Astrocyte (in vitro differentiated cells and primary cell): ENCODE data around the gene PYROXD2. TPM values are rescaled to one million over a fixed set of nuclear protein-coding genes. Genes with fewer than 3 reads are reported as not detected.

Experiments used
- DNase-seq: peaks from one replicate; pipeline ENCODE4 v3.0.0-alpha.2; 2010; ENCODE audit warnings: low read depth
- FAIRE-seq: peaks from 2 replicates; lab custom pipeline; 2011; peaks lifted over from hg19 to GRCh38; lab: Jason Lieb, UNC
- H2AFZ ChIP-seq: 2 replicates; pipeline ENCODE4 v1.6.0; 2012; ENCODE audit warnings: low read depth, low read length, inconsistent platforms
- H3K27ac ChIP-seq: 2 replicates; pipeline ENCODE4 v1.5.1; 2011; ENCODE audit warnings: low read depth, low read length, inconsistent platforms
- H3K27me3 ChIP-seq: 2 replicates; pipeline ENCODE4 v1.6.0; 2011; ENCODE audit warnings: low read length, inconsistent platforms; ENCODE audit not compliant: insufficient read depth
- H3K36me3 ChIP-seq: 2 replicates; pipeline ENCODE4 v1.5.1; 2011; ENCODE audit warnings: low read length, inconsistent platforms; ENCODE audit not compliant: insufficient read depth
- H3K4me1 ChIP-seq: 2 replicates; pipeline ENCODE4 v1.5.1; 2011; ENCODE audit warnings: low read length, inconsistent platforms; ENCODE audit not compliant: insufficient read depth
- H3K4me2 ChIP-seq: 2 replicates; pipeline ENCODE4 v1.6.0; 2012; ENCODE audit warnings: low read length, inconsistent platforms
- H3K4me3 ChIP-seq: 2 replicates; pipeline ENCODE4 v1.5.1; 2011; ENCODE audit warnings: low read depth, mild to moderate bottlenecking, low read length, inconsistent platforms; ENCODE audit not compliant: insufficient read depth
- H3K79me2 ChIP-seq: 2 replicates; pipeline ENCODE4 v1.6.0; 2012; ENCODE audit warnings: mild to moderate bottlenecking, low read length, inconsistent platforms; ENCODE audit not compliant: insufficient read depth
- H3K9ac ChIP-seq: 2 replicates; pipeline ENCODE4 v1.6.0; 2012; ENCODE audit warnings: mild to moderate bottlenecking, low read length, inconsistent platforms
- H3K9me3 ChIP-seq: 2 replicates; pipeline ENCODE4 v1.5.1; 2012; ENCODE audit warnings: low read depth, mild to moderate bottlenecking, low read length, inconsistent platforms; ENCODE audit not compliant: insufficient read depth
- H4K20me1 ChIP-seq: 2 replicates; pipeline ENCODE4 v1.6.0; 2012; ENCODE audit warnings: low read length, inconsistent platforms; ENCODE audit not compliant: insufficient read depth
- H3K27ac Mint-ChIP-seq: one replicate; pipeline ENCODE4 v1.8.0; 2021; ENCODE audit warnings: mild to moderate bottlenecking, mixed read lengths; ENCODE audit not compliant: unreplicated experiment
- H3K27me3 Mint-ChIP-seq: one replicate; pipeline ENCODE4 v1.8.0; 2021; ENCODE audit warnings: low read depth, mixed read lengths; ENCODE audit not compliant: unreplicated experiment
- H3K36me3 Mint-ChIP-seq: one replicate; pipeline ENCODE4 v1.8.0; 2021; ENCODE audit warnings: low read depth, mixed read lengths; ENCODE audit not compliant: unreplicated experiment
- H3K4me1 Mint-ChIP-seq: one replicate; pipeline ENCODE4 v1.8.0; 2021; ENCODE audit warnings: low read depth, mixed read lengths; ENCODE audit not compliant: unreplicated experiment
- H3K4me3 Mint-ChIP-seq: one replicate; pipeline ENCODE4 v1.8.0; 2021; ENCODE audit warnings: mild to moderate bottlenecking, moderate library complexity, mixed read lengths; ENCODE audit not compliant: unreplicated experiment
- H3K9me3 Mint-ChIP-seq: one replicate; pipeline ENCODE4 v1.8.0; 2021; ENCODE audit warnings: mild to moderate bottlenecking, mixed read lengths; ENCODE audit not compliant: unreplicated experiment
- CTCF ChIP-seq: IDR thresholded peaks from 2 replicates; pipeline ENCODE4 v1.5.1; 2011; ENCODE audit warnings: low read depth, mild to moderate bottlenecking, inconsistent platforms, low read length, moderate library complexity; ENCODE audit not compliant: insufficient read depth
- EZH2 ChIP-seq: IDR thresholded peaks from 2 replicates; pipeline ENCODE4 v1.6.1; 2012; ENCODE audit warnings: mild to moderate bottlenecking, low read length, inconsistent platforms; ENCODE audit not compliant: insufficient read depth
- total RNA-seq: library from RNA; stranded (reverse); gene quantifications from 2 replicates; pipeline ENCODE4 v1.2.1, GENCODE V29; 2021

Gene PYROXD2
- total RNA-seq, 1 donor from 2014 or later: 4.5 TPM

GRCh38 chr10:98354491-98354890, 60.5 kb downstream of the PYROXD2 start:
- Histone ChIP-seq H3K4me3 (no peak overlapping the region), H3K4me1 (peaks cover 6% of the 10 kb centered on the region), H3K27ac (no peak overlapping the region), H3K9ac (no peak overlapping the region), H3K4me2 (no peak overlapping the region), H4K20me1 (no peaks in the 10 kb centered on the region), H3K9me3 (no peaks in the 10 kb centered on the region), H2AFZ (no peak overlapping the region), H3K27me3 (peaks cover 3% of the 10 kb centered on the region), H3K79me2 (no peaks in the 10 kb centered on the region), H3K36me3 (no peaks in the 10 kb centered on the region)
- Mint-ChIP-seq H3K4me3 (no peak overlapping the region), H3K4me1 (peaks cover 6% of the 10 kb centered on the region), H3K36me3 (no peaks in the 10 kb centered on the region), H3K27me3 (peaks cover 35% of the 10 kb centered on the region), H3K27ac (no peak overlapping the region), H3K9me3 (peaks cover 7% of the 10 kb centered on the region)
- no peak for FAIRE-seq
- DNase-seq: no peak
- TF ChIP-seq EZH2: no peak
- no peak for TF ChIP-seq CTCF

GRCh38 chr10:98353170-98353569, 61.8 kb downstream of the PYROXD2 start:
- H3K4me3 ChIP-seq: no peak overlapping the region
- H3K79me2 ChIP-seq: no peaks in the 10 kb centered on the region
- Mint-ChIP-seq H3K27ac (no peak overlapping the region), H3K4me1 (peaks cover 8% of the 10 kb centered on the region), H3K9me3 (peaks cover 8% of the 10 kb centered on the region), H3K36me3 (no peaks in the 10 kb centered on the region), H3K27me3 (peaks cover 35% of the 10 kb centered on the region), H3K4me3 (no peak overlapping the region)
- no peak overlapping the region for H3K4me2 ChIP-seq
- H3K27ac ChIP-seq: no peak overlapping the region
- H3K27me3 ChIP-seq: peaks cover 3% of the 10 kb centered on the region
- DNase-seq (no peak), FAIRE-seq (no peak)
- no peaks in the 10 kb centered on the region for H3K9me3 ChIP-seq
- TF ChIP-seq CTCF: no peak
- H4K20me1 ChIP-seq: no peaks in the 10 kb centered on the region
- no peaks in the 10 kb centered on the region for H3K36me3 ChIP-seq
- no peak overlapping the region for H2AFZ ChIP-seq
- H3K4me1 ChIP-seq: peaks cover 10% of the 10 kb centered on the region
- H3K9ac ChIP-seq: no peak overlapping the region

GRCh38 chr10:98351831-98352402, 63.1 kb downstream of the PYROXD2 start:
- Histone ChIP-seq H3K4me2 (no peak overlapping the region), H3K4me3 (no peak overlapping the region), H3K27ac (no peak overlapping the region), H2AFZ (no peak overlapping the region), H3K4me1 (peaks cover 7% of the 10 kb centered on the region), H3K27me3 (peaks cover 3% of the 10 kb centered on the region), H3K9me3 (peaks cover 9% of the 10 kb centered on the region), H3K79me2 (no peaks in the 10 kb centered on the region), H4K20me1 (no peaks in the 10 kb centered on the region), H3K9ac (no peak overlapping the region), H3K36me3 (no peaks in the 10 kb centered on the region)
- no peak overlapping the region for H3K27ac Mint-ChIP-seq
- DNase-seq (no peak), FAIRE-seq (no peak)
- no peaks in the 10 kb centered on the region for H3K36me3 Mint-ChIP-seq
- H3K4me3 Mint-ChIP-seq: no peak overlapping the region
- peaks cover 8% of the 10 kb centered on the region for H3K4me1 Mint-ChIP-seq
- peaks cover 16% of the 10 kb centered on the region for H3K9me3 Mint-ChIP-seq
- peaks cover 35% of the 10 kb centered on the region for H3K27me3 Mint-ChIP-seq
- no peak for TF ChIP-seq EZH2
